ENCODE results near the gene KRTAP4-12. TPM values are rescaled to one million over a fixed set of nuclear protein-coding genes. Genes with fewer than 3 reads are reported as not detected.
"Not testable (repeated sequence)": the region's sequence is repeated elsewhere in the genome, so short reads cannot be mapped to it uniquely, and the experiment has no call there.

The KRTAP4-12 gene
- polyA plus RNA-seq, 5 donors, result not detected

- no peak for DNase-seq
These were observed 2.4 kb upstream of the KRTAP4-12 start for GRCh38 chr17:41126412-41126811.

- no peak for DNase-seq
These were observed 1.1 kb upstream of the KRTAP4-12 start for GRCh38 chr17:41125064-41125463.

- DNase-seq, result not testable (repeated sequence)
These were observed 541 bp downstream of the KRTAP4-12 start for GRCh38 chr17:41123292-41123990.

DNA sequence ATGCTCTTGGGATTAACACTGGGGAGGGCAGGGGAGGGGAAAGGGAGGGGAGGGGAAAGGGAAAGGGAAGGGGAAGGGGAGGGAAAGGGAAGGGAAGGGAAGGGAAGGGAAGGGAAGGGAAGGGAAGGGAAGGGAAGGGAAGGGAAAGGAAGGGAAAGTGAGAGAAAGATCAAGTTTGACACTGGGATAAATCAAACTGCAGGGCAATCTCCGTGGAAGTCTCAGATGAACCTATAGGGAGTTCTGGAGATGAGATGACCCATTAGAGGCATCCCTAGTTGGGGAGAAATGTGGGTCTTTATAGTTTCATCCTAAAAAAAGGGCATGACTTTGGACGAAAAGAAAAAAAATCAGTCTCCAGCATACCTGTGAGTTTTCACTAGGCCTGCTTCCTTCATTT is 2.2 kb downstream of the KRTAP4-12 start:
- DNase-seq, result no peak

GRCh38 chr17:41119696-41120690 is 4.0 kb downstream of the KRTAP4-12 start:
- not testable (repeated sequence) for DNase-seq

- no peak for DNase-seq
These were observed 5.3 kb downstream of the KRTAP4-12 start for GRCh38 chr17:41118721-41119120.

GRCh38 chr17:41117846-41118386 is 6.1 kb downstream of the KRTAP4-12 start, which contains the start of gene KRTAP4-11:
KRTAP4-11 (minus strand) TSS chr17:41118373; CDS start chr17:41118315, 58 bp downstream.
- DNase-seq, result not testable (repeated sequence)

GRCh38 chr17:41116297-41116696 is 7.7 kb downstream of the KRTAP4-12 start:
- no peak for DNase-seq

DNA sequence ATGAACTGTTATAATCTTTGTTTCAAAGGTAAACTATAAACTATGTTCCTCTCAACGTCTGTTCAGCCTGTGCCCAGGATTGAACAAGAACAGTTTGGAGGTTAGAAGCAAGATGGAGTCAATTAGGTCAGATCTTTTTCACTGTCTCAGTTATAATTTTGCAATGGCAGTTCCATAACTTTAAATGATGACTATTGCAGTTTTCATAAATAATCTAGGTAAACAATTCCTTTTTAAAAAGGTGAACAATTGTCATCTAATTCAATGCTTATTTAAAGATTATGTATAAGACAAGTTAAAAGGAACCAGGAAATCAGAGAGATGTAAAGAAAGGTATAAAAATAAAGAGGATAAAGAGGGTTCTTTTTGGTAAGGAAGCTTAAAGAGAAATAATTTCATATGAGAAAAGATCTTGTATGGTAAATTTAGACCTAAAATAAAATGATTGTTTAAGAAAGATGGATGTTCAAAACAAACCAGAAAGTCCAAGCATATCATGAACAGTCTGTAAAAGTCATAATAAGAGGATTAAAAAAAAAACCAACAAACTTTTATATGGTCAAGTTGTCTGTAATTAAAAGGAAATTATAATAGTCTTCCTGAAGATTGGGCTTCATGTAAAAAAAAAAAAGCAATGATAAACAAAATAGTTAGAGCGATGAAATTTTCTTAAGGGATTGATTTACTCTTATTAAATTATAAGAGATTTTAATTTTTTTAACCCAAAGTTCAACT is 12.7 kb downstream of the KRTAP4-12 start:
- no peak for DNase-seq

DNA sequence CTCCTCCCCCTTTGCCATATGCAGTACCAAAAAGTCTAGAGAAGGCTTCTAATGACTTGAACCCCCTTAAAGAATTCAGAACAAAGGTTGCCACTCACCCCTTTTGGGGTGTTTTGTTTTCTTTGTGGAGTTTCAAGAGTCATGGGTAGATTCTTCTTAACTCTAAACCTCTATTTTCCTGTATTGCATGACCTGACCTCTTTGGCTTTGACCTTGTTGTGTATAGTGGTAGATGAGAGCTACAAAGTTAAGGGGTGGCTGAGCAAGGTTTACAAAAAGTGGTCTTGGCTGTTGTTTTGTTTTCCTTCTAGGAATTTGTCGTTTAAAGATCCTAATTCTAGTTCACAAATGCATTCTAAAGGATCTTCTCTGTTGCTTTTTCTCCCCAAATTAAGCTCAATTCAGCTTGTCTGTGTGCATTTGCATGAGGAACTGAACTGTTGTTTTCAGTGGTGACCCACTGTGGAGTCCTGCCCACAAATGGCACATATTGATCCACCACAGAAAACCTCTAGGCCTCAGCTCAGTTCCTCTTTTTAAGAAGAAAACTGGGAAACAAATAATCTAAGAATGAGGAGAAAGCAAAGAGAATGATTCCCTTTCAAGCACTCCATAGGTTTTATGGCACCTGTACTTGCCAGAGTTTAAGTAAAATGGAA is 15.1 kb downstream of the KRTAP4-12 start:
- not testable (repeated sequence) for DNase-seq

DNA sequence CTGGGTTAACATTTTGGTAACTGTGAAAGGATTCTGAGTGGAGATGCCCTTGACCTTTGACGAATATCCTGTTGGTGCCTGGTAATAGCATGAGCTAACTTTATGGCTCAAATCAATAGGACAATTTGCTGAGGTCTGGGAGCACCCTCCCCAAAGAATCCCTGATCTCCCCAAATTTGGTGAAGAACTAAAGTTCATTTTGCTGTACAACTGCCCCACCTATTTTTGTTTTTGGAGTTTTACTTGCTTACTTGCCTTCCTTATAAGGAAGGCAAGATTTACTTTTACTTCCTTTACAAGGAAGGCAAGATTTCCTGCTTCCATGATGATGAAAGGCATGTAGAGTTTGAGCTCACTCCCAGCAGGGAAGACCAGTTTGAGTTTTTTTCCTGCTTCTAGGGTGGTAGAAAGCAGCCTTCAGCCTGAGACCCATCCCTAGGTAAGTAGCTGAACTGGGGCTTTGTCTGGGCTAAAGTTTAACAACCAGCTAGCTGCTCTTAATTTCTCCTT is 16.0 kb downstream of the KRTAP4-12 start:
- no peak for DNase-seq

GRCh38 chr17:41105347-41105746 is 18.6 kb downstream of the KRTAP4-12 start, which contains the start of gene KRTAP4-9:
KRTAP4-9 (plus strand) TSS chr17:41105389; CDS start chr17:41105389, 0 bp downstream.
- not testable (repeated sequence) for DNase-seq

DNA sequence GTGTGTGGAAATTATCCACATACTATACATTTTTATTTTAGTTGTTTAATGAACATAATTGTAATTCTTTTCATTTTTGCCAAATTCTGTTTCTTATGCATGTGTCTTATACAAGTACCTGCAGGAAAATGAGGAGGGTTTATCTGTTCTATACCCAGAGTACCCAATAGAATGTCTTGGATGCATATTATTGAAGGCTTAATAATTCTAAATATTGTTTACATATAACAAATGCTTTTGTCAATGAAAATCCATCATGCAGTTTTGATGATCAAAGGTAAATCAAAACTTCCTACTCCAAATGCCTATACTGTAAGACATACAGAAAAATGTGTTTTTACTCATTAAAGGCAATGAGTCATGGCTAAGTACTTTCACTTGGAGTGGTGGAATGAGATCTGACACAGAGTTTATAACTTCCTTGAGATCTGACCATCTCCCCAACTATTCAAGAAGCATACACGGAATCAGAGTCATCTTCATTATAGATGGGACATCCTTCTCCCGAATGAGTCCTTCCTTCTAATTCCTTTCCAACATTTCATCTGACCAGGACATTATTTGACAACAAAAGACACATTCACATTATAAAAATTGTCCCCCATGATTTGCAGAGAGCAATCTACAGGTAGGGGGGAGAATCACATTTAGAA is 19.5 kb downstream of the KRTAP4-12 start:
- not testable (repeated sequence) for DNase-seq

DNA sequence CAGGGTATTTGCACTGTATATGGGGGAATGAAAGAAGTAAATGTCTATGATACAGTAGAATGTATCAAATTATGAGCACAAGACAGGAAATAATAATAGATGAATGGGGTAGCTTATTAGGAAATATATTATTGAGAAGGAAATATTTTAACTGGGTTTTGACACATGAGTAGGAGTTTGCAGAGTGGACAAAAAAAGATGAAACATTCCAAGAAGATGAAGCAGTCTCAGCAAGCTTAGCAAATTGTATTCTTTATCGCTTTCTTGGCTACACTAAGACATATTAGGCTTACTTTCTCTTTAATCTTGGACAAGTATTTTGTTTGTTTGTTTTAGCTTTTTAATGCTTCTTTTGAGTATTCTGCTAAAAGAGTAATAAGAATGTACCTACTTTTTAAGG is 20.1 kb downstream of the KRTAP4-12 start:
- no peak for DNase-seq

DNA sequence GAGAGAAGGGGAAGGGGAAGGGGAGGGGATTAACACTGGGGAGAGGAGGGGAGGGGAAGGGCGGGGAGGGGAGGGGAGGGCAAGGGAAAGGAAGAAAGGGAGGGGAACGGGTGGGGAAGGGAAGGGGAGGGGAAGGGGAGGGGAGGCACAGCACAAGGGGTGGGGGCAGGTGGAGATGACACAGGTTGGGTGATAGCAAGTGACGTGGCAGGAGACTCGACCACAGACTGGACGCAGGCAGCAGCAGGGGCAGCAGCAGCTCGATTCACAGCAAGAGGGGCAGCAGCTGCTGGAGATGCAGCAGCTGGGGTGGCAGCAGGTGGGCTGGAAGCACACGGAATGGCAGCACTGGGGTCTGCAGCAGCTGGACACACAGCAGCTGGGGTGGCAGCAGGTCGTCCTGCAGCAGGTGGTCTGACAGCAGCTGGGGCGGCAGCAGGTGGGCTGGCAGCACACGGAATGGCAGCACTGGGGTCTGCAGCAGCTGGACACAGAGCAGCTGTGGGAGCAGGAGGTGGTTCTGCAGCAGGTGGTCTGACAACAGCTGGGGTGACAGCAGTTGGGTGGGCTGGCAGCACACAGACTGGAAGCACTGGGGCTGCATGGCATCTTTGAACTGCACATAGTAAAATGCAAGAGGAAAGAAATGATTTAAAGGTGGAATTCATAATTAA is 22.3 kb downstream of the KRTAP4-12 start, which contains the start of gene KRTAP4-16:
Gene KRTAP4-16, minus strand, starts transcription at position 624 of the 674 bp plus-strand sequence. Its CDS starts 0 bp downstream, at position 624.
- DNase-seq, result no peak

GRCh38 chr17:41099682-41100480 is 24.1 kb downstream of the KRTAP4-12 start:
- not testable (repeated sequence) for DNase-seq

GRCh38 chr17:41098481-41098880 is 25.5 kb downstream of the KRTAP4-12 start:
- DNase-seq, result no peak

DNA sequence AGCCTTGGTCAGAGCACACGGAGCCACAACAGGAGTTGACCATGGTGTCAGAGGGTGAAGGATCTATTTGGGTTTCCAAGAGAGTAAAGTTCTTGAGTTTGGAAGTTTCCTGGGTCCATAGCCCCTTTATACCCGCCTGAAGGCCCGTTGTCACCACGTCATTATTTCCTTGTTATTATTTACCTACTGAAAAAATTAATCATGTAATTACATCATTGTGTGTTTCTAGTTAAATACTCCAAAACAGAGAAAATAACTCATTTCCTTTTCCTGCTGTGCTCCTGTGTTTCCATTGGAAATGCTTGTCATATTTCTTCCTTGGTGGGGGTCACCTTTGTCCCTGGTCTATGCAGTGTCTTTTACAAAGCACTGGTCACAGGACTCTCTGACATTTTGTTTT is 25.9 kb downstream of the KRTAP4-12 start, which contains the start of gene KRTAP4-8:
Gene KRTAP4-8, minus strand, starts transcription at position 101 of the 400 bp plus-strand sequence. Its CDS starts 58 bp downstream, at position 43.
- no peak for DNase-seq
